WERI-Rb-1 (cell line): ENCODE measurements around the gene SPTAN1.

Experiments used
- DNase-seq: peaks from one replicate; pipeline ENCODE4 v3.0.0-alpha.2; 2020
- H3K27ac ChIP-seq: fragments of 250-450 bp; sonication (Bioruptor Pico); 2 replicates; pipeline ENCODE4 v1.5.1; 2020; ENCODE audit warnings: mild to moderate bottlenecking, moderate library complexity
- H3K27me3 ChIP-seq: fragments of 250-450 bp; sonication (Bioruptor Pico); 2 replicates; pipeline ENCODE4 v1.5.1; 2021; ENCODE audit warnings: mild to moderate bottlenecking, low read depth, moderate library complexity; ENCODE audit not compliant: insufficient read depth, severe bottlenecking
- H3K36me3 ChIP-seq: fragments of 250-450 bp; sonication (Bioruptor Pico); 2 replicates; pipeline ENCODE4 v1.5.1; 2020; ENCODE audit warnings: mild to moderate bottlenecking, moderate library complexity
- H3K4me3 ChIP-seq: 2 replicates; pipeline ENCODE4 v1.5.1; 2011; ENCODE audit warnings: low read depth, mild to moderate bottlenecking, control low read depth, low read length
- H3K9me3 ChIP-seq: fragments of 250-450 bp; sonication (Bioruptor Pico); 2 replicates; pipeline ENCODE4 v1.5.1; 2021; ENCODE audit warnings: mild to moderate bottlenecking, moderate library complexity; ENCODE audit not compliant: severe bottlenecking
- CTCF ChIP-seq: IDR thresholded peaks from 2 replicates; pipeline ENCODE4 v1.5.1; 2011; ENCODE audit warnings: low read depth, mild to moderate bottlenecking, control low read depth, inconsistent platforms, low read length

The SPTAN1 gene

GRCh38 chr9:128603697-128604096 is 51.3 kb downstream of the SPTAN1 start:
- no peaks in the 10 kb centered on the region for H3K9me3 ChIP-seq
- no peaks in the 10 kb centered on the region for H3K27me3 ChIP-seq
- peaks cover 94% of the 10 kb centered on the region for H3K36me3 ChIP-seq
- TF ChIP-seq CTCF: no peak
- H3K4me3 ChIP-seq: no peak overlapping the region
- DNase-seq: no peak
- no peak overlapping the region for H3K27ac ChIP-seq

- DNase-seq: no peak
- no peak for TF ChIP-seq CTCF
- Histone ChIP-seq H3K27ac (no peak overlapping the region), H3K27me3 (no peaks in the 10 kb centered on the region), H3K36me3 (peaks cover 96% of the 10 kb centered on the region), H3K9me3 (no peaks in the 10 kb centered on the region), H3K4me3 (no peak overlapping the region)
These were observed 55.4 kb downstream of the SPTAN1 start for GRCh38 chr9:128607642-128608350.

- Histone ChIP-seq H3K4me3 (no peak overlapping the region), H3K9me3 (no peaks in the 10 kb centered on the region), H3K36me3 (peaks cover 96% of the 10 kb centered on the region), H3K27ac (no peak overlapping the region), H3K27me3 (no peaks in the 10 kb centered on the region)
- DNase-seq: no peak
- no peak for TF ChIP-seq CTCF
These were observed 58.5 kb downstream of the SPTAN1 start for GRCh38 chr9:128610897-128611296.

- Histone ChIP-seq H3K27ac (no peak overlapping the region), H3K27me3 (no peaks in the 10 kb centered on the region), H3K36me3 (peaks cover 98% of the 10 kb centered on the region), H3K4me3 (no peak overlapping the region), H3K9me3 (no peaks in the 10 kb centered on the region)
- DNase-seq: no peak
- TF ChIP-seq CTCF: no peak
These were observed 59.4 kb downstream of the SPTAN1 start for GRCh38 chr9:128611600-128612394.

GRCh38 chr9:128614728-128615127 is 62.3 kb downstream of the SPTAN1 start:
- H3K27me3 ChIP-seq: no peaks in the 10 kb centered on the region
- TF ChIP-seq CTCF: no peak
- H3K27ac ChIP-seq: no peak overlapping the region
- H3K36me3 ChIP-seq: peaks cover 98% of the 10 kb centered on the region
- H3K9me3 ChIP-seq: no peaks in the 10 kb centered on the region
- no peak overlapping the region for H3K4me3 ChIP-seq
- DNase-seq: no peak
